Measurements from ENCODE around the gene OTUD6A.

Gene OTUD6A, protein sequence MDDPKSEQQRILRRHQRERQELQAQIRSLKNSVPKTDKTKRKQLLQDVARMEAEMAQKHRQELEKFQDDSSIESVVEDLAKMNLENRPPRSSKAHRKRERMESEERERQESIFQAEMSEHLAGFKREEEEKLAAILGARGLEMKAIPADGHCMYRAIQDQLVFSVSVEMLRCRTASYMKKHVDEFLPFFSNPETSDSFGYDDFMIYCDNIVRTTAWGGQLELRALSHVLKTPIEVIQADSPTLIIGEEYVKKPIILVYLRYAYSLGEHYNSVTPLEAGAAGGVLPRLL

DNA sequence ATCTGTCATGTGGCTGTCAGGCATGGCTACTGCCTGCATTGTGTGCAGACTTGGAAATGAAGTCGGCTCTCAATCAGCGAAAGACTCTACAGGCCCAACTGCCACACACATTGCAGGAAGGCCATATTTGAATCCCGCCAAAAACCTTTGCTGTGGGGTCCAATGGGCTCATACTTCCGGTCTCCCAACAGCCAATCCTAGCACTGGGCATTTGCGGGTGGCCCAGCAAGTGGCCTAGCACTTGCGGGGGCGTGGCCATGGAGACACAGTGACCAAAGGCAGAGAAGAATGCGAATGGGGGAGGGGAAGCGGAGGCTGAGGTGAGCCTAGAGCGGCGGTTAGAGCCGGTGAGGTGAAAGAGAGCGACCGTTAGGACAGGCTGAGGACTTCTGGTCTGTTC, at the start of gene OTUD6A:
OTUD6A (plus strand) TSS at position 382 of the 400 bp plus-strand sequence. CDS start 68 bp downstream, outside the sequence.
- DNase-seq = no peak

GRCh38 chrX:70012756-70013155, 49.5 kb upstream of the OTUD6A start:
- DNase-seq = no peak

GRCh38 chrX:70013466-70014381, 48.5 kb upstream of the OTUD6A start:
- no peak for DNase-seq

DNA sequence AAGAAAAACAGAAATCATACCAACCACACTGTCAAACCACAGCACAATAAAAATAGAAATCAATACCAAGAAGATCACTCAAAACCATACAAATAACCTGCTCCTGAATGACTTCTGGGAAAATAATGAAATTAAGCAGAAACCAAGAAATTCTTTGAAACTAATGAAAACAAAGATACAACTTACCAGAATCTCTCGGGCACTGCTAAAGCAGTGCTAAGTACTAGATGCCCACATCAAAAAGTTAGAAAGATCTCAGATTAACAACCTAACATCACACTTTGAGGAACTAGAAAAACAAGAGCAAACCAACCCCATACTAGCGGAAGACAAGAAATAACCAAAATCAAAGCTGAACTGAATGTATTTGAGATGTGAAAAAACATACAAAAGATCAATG, 45.7 kb upstream of the OTUD6A start:
- no peak for DNase-seq

GRCh38 chrX:70022616-70023015, 39.6 kb upstream of the OTUD6A start:
- no peak for DNase-seq

DNA sequence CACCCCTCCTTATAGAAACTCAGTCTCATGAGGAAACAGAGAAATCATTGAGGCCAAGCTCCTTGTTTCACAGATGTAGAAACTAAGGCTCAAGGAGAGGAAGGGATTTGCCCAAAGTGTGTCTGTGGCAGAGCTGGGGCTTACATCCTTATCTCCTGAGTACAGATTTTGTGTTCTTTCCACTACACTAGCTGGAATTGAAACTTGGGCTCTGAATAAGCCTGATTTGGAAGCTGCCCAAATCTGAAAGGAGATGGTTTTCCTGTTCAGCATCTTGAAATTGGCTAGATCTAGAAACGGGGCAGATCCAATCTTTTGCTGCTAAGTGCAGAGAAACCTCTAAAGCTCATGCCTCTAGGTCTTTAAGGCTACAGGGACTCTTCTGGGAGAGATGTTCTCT, 36.8 kb upstream of the OTUD6A start:
- no peak for DNase-seq

DNA sequence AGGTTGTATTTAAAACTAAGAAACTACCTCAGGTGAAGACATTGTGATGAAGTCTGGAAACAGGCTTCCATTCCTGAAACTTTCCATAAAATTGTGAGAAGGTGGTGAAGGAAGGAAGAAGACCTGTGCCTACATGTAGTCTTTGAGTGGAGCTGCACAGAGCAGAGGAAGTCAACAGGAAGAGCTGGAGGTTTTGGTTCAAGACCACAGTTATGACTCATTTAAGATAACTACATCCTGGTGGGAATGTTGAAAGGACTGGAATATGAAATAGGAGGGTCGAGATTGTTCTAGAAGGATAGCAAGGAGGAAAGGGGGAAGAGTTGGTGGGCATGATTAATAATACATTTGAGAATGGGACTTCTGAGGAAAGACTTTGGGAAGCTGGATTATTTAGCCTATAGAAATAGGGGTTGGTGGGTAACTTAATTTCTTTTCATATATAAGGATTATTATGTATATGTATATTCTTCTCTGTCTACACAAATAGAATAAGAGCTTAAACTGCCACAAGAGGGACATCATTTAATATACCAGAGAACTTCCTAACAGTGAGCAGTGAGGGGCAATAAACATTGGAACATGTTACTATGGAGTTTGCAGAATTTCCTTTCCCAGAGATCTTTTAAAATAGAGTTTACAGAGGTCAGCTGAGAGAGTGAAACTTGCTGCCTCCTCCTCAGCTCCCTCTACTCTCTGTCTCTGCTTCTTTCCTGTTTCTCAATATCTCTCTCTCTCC, 36.0 kb upstream of the OTUD6A start:
- no peak for DNase-seq

DNA sequence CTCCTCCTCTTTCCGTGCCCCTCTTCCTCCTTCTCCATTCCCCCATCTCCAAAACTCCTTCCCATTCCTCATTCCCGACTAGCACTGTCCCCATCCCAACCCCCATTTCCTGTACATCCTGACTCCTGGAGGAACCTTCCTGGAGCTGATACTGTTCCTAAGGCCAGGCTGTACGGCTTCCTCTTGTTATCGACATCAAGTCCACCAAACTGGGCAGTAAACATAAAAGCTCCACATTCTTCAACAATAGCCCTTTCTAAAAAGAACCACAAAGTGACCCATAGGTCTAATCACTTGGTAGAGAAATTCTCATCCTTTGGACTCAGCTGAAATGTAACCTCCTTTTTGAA, 35.4 kb upstream of the OTUD6A start:
- DNase-seq = no peak

DNA sequence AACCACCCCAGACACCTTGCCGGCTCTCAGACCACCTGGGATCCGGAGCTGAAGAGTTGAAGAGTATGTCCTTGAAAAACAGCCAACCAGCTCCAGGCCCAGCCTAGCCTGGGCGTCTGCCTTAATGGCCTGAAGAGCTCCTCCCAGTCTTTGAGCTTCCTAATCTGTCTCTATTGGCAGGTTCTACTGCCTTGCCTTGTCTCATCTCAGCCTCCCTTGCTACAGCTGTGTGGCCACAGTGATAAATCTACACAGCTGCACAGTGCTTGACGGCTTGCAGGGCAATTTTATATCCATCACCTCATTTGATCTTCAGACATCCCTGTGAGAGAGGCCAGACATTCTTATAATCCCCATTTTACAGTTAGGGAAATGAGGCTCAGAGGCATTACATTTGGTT, 32.4 kb upstream of the OTUD6A start:
- no peak for DNase-seq

DNA sequence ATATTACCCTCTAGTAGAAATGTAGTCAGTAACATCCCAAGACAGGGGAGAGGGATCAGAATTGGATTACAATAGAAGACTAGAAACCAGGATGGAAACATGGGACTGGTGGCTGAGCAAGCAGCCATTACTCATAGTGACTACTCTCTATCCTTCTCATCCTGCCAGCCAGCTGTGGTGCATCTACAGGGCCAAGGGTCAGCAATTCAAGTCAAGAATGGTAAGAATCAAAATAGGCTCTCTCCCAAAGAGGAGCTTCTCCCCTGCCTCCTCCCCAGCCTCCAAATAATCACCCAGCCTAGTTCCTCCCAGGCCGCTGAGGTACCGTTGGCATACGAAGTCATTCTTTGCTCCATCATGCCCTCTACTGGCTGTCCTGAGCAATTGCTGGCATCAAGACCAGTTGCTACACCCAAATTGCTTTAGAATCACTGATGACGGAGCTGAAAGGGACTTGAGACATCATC, 31.9 kb upstream of the OTUD6A start:
- DNase-seq = peak; percentile 60 to 67 (median 62)

- no peak for DNase-seq
These were observed 29.5 kb upstream of the OTUD6A start for GRCh38 chrX:70032792-70033191.

GRCh38 chrX:70033348-70034051, 28.8 kb upstream of the OTUD6A start:
- peak; percentile 29 to 37 (median 34) for DNase-seq

DNA sequence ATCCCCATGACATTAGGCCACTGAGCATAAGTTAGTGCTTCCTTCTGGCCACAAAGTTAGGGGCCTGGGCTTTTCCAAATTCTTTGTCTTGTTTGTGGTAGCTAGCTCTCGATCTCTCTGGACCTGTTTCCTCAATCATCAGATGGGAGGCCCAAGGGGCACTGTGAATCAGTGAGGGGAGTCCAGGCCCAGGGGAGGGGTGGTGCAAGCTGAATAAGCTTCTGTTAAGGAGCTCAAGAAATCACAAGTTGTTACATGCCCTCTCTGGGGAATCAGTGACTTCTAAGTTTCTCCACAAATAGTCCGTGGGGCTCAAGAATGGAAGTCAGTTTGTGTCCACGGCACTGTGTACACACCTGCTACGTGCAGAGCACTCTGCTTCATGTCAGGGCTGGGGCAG, 27.6 kb upstream of the OTUD6A start:
- DNase-seq = no peak

DNA sequence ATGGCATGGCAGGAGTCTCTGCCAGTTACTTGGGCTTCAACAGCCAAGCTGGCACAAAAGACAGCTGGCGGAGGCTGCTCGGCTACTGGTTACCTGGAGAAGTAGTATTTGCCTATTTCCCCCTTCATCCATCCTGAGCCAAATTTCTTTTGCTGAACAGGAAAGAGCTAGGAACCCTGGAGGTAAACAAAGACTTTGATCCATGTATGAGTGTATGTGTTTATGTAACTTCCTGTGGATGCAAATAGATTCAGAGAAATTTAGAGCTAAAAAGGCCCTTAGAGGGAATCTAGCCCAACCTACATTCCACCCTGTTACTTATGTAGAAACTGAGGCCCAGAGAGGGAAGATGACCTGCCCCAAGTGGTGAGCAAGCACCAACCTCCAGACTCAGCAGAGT, 23.7 kb upstream of the OTUD6A start:
- DNase-seq = no peak

DNA sequence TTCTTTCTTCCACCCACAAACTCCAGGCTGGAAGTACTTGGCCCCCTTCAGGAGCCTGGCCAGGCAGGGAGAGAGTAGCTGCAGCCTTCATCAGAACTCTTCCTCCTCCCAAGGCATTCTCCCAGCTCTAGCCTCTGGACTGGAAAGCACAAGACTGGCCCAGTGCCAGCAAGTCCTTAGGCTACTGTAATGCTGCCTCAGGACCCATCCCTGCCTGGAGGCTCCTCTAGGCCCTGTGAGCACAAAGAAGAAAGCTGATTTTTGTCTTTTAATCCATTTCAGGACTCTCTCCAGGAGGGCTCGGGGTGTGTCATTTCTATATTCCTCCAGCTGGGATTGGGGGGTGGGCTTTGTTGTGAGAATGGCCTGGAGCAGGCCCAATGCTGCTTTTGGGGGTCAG, 23.3 kb upstream of the OTUD6A start:
- no peak for DNase-seq

GRCh38 chrX:70039758-70040157, 22.5 kb upstream of the OTUD6A start:
- no peak for DNase-seq

DNA sequence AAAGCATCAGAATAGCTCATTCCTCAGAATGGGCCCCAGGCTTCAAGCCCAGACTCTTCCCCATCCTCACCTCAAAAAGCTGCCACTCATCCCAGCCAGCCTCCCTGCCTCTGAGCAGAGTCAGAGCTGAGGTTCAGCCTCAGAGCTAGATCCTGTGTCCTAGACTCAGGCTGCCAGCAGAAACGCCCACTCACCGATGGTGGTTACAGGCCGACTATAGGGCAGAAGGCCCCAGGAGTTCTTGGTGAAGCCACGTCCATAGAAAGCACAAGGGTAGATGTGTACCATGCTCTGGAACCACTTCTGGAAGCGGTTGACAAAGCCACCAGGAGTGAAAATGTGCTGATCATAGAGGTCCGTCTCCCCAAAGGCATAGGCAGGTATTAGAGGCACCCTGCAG, 20.3 kb upstream of the OTUD6A start:
- DNase-seq = no peak

DNA sequence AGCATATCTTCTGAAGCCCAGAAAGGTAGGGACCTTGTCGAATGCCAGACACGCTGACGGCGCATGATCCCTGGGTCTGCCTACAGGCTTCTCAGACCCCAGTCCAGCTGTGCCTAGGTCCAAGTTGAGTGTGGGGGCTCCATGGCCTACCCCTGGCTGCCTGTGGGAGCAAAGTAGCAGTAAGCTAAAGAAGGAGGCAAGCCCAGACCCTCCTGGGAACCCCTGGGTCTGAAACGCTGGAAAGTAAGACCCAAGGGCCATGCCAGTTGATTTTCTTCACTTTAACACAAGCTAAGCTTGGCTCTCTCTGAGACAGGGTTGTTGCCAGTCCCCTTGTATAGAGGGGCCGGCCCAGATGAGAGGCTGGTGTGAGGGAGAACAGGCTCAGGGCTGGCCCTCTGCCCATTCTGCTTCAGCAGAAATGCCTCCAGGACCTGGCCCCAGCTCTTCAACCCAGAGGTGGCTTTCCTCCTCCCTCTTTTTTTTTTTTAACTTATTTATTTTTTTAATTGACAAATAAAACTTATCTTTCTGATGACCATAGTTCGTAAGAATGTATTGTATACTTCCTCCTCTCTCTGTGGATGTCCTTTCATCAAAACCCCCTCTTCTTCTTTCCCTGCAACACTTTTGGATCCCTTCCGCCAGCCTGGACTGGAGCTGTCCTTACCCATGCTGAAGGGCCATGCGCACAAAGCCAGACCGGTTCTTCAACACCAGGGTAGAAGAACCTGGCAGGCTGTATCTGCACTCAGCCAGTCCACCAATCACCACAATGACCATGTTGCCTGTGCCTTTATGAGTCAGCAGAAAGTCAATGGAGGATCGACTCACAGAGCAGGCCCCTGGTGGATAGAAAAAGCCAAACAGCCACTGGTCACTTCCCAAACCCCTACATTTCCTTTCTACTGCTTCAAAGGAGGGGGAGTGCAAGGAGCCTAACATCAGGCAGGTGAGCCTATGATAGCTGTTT, 19.6 kb upstream of the OTUD6A start:
- no peak for DNase-seq

DNA sequence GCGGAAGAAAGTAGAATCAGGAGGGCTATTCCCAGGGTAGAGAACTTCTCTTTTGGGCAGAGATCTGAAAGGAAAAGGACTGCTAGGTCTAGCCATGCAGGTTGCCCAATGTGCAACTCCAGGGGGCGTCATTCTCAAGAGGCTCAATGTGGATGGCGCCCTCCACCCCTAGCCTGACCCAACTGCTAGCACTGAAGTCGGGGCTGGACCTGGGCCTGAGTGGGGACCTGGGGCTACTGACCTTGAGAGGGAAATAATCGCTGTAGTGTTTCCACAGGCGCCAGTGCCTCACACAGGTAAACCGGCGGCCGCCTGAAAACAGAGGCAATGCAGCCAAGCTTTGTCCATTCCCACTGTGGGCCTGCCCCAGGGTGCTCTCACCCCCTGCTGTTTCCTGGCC, 18.6 kb upstream of the OTUD6A start:
- DNase-seq = no peak

- no peak for DNase-seq
These were observed 17.6 kb upstream of the OTUD6A start for GRCh38 chrX:70044541-70045245.

DNA sequence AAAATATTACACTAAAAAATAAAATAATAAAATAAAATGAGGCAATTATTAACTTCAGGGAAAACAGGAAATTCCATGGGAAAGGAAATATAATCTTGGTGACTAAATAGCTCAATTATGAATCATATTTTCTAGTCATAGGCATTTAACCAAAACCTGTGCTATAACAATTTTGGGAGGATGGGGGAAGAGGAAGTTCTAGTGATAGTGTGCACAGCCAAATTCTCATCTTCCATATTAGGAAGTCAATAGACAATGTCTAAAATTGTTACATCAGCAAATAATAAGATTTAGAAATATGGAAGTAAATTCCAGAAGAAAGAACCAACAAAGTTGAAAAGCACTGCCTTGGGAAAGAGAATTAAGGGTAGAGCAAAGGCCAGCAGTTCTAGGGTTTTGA, 15.3 kb upstream of the OTUD6A start:
- peak in 2 of 3 donors; percentile 11 to 23 for DNase-seq
